ENCODE data around the gene SNX5. TPM values are rescaled to one million over a fixed set of nuclear protein-coding genes. Genes with fewer than 3 reads are reported as not detected.

The SNX5 gene
- total RNA-seq, 2 donors from 2014 or later = 37.3 to 50.3 TPM

DNA sequence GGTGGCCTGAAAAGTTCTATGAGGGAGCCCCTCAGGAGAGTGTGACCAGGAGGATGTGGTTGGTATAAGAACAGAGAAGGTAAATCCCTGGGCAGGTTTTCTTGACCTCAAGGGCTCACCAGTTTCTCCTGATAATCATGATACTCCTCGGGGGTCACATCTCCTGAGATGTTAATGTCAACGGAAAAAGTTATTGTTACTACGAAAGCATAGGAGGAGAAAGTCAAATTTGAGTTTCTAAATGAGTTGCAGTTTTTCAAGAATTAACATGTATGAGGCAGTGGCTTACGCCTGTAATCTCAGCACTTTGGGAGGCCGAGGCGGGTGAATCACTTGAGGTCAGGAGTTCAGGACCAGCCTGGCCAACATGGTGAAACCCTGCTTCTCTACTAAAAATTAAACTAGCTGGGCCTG is 23.6 kb upstream of the SNX5 start:
- Histone ChIP-seq H3K4me1 (peaks cover 0 to 5% of the 10 kb centered on the region in 2 donors), H3K9me3 (no peaks in the 10 kb centered on the region), H3K4me3 (no peak overlapping the region), H3K27me3 (no peaks in the 10 kb centered on the region), H3K27ac (no peak overlapping the region), H3K36me3 (no peaks in the 10 kb centered on the region)
- no peak for TF ChIP-seq CTCF (IDR thresholded peaks at IDR 0.05)
- peak; percentile 0 for DNase-seq (ENCODE audit: low spot score)

DNA sequence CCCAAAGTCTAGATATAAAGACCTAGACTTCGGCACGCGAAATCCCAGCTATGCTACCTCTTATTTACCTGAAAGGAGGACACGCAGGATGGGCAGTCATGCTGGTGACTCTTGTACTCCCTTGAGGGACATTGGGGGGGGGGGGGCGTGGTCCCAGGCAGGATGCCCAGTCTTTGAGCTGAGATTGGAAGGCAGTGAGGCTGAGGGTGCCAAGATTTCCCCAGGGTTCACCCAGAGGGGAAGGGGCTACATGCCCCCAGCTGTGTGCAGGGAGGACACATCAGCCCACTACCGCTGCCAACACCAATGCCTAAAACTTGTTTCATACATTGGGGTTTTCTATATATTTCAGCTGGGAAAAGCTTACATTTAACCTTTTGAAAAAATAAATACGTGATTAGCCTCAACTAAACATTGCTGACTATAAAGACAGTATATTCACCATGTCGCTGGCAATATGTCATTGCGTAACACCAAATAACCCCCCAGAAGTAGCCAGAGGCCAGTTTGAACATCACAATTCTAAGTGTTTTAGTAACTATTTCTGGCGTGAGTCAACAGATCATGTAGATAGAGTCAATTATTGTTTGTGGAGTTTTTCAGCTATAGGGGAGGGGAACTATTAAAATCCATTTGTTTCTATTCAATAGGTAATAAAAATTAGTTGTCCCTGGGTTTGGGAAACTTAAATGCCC is 21.8 kb upstream of the SNX5 start:
- H3K36me3 ChIP-seq = no peaks in the 10 kb centered on the region
- peak; percentile 21 for DNase-seq (ENCODE audit: low spot score)

DNA sequence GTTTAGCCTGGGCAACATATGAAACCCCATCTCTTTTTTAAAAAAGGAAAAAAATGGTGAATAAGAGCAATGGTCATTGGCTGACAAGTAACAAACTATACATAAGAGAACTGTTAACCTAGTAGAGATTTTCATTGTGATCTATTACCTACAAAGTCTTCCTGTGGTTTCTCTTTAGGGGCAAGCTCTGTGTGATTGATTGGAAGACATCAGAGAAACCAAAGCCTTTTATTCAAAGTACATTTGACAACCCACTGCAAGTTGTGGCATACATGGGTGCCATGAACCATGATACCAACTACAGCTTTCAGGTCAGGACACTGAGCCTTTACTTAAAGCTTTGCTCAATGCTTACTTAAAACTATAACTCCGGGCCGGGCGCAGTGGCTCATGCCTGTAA is 19.4 kb upstream of the SNX5 start:
- Histone ChIP-seq H3K27ac (no peak overlapping the region), H3K36me3 (no peaks in the 10 kb centered on the region), H3K4me3 (no peak overlapping the region), H3K4me1 (no peaks in the 10 kb centered on the region), H3K27me3 (no peaks in the 10 kb centered on the region), H3K9me3 (no peaks in the 10 kb centered on the region)
- TF ChIP-seq CTCF (IDR thresholded peaks at IDR 0.05) = no peak
- no peak for DNase-seq (ENCODE audit: low spot score)

More for the DNA sequence above, 21.8 kb upstream of the SNX5 start:
- no peaks in the 10 kb centered on the region for H3K27me3 ChIP-seq
- H3K9me3 ChIP-seq = no peaks in the 10 kb centered on the region
- H3K4me1 ChIP-seq = no peaks in the 10 kb centered on the region
- no peak for TF ChIP-seq CTCF (IDR thresholded peaks at IDR 0.05)
- no peak overlapping the region for H3K4me3 ChIP-seq
- no peak overlapping the region for H3K27ac ChIP-seq

GRCh38 chr20:17985388-17986018 is 16.9 kb upstream of the SNX5 start:
- no peak for TF ChIP-seq CTCF (IDR thresholded peaks at IDR 0.05)
- Histone ChIP-seq H3K9me3 (no peaks in the 10 kb centered on the region), H3K27ac (no peak overlapping the region), H3K4me3 (no peak overlapping the region), H3K4me1 (no peaks in the 10 kb centered on the region), H3K27me3 (no peaks in the 10 kb centered on the region), H3K36me3 (no peaks in the 10 kb centered on the region)
- peak; percentile 1 for DNase-seq (ENCODE audit: low spot score)

DNA sequence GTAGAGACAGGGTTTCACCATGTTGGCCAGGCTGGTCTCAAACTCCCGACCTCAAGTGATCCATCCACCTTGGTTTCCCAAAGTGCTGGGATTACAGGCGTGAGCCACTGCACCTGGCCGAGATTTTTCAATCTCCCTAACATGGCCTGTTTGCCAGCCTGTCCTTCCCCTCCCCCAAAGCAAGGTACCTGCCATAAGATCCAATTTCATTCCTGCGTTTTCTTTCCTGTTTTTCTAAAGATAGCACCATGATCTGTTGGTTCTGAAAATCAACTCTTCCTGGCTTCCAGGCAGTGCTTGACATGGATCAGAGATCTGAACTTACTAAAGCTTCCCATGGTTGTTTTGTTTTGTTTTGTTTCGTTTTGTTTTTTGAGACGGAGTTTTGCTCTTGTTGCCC is 7.7 kb upstream of the SNX5 start:
- Histone ChIP-seq H3K27ac (no peak overlapping the region), H3K4me3 (no peak overlapping the region), H3K27me3 (no peaks in the 10 kb centered on the region), H3K36me3 (peaks cover 14% of the 10 kb centered on the region), H3K9me3 (no peaks in the 10 kb centered on the region), H3K4me1 (peaks cover 0 to 24% of the 10 kb centered on the region in 2 donors)
- DNase-seq (ENCODE audit: low spot score) = no peak
- no peak for TF ChIP-seq CTCF (IDR thresholded peaks at IDR 0.05)
